ENCODE data around the gene GJA3. TPM values are rescaled to one million over a fixed set of nuclear protein-coding genes. Genes with fewer than 3 reads are reported as not detected.

The GJA3 gene
- total RNA-seq, 1 experiment from 2014 or later: 0.92 TPM

DNA sequence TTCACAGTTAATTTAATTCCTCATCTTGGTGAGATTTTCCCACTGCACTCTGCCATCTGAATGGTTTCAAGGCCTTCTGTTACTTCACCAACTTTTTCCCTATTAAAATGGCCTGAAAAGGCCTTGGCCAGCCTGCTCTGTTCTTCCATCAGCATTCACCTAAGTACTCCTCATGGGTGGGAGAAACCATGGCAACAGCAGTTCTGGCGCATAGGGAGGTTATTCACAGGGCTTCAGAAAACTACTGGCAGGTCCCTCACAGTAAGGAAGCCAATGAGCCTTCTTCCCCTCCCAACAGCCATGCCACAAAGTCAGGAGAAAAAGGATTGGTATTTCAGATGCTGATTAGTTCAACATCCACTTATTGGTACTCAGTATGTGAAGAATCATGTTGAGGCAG is 49.1 kb upstream of the GJA3 start:
- H2BK15ac ChIP-seq (ENCODE audit: low read depth, low read length): no peak overlapping the region
- Mint-ChIP-seq H3K9me3 (no peaks in the 10 kb centered on the region; a peak in 1 of 5 replicates), H3K4me1 (peaks cover 4 to 5% of the 10 kb centered on the region in 2 experiments), H3K4me3 (no peak overlapping the region), H3K36me3 (ENCODE audit: insufficient read depth in 1 of 3, low read depth in 3 of 3) (no peaks in the 10 kb centered on the region; a peak in 1 of 7 replicates), H3K27ac (no peak overlapping the region), H3K27me3 (ENCODE audit: low read depth) (peaks cover 3% of the 10 kb centered on the region; the same call in 1 of the 2 replicates)
- no peak overlapping the region for H3T11ph ChIP-seq (ENCODE audit: low read length)
- no peak overlapping the region for H3K27ac ChIP-seq (ENCODE audit: insufficient read length, low read depth, low read length)
- no peak overlapping the region for H2BK120ac ChIP-seq (ENCODE audit: low read depth, low read length, poor library complexity, severe bottlenecking)
- no peak overlapping the region for H3K14ac ChIP-seq (ENCODE audit: insufficient read depth, low read length)
- no peak overlapping the region for H4K8ac ChIP-seq (replicated peaks; ENCODE audit: insufficient read length, low read depth, low read length)
- H2AFZ ChIP-seq (ENCODE audit: low read length): no peak overlapping the region
- H3K4me2 ChIP-seq (ENCODE audit: insufficient read depth, insufficient read length, low read length): no peak overlapping the region
- no peaks in the 10 kb centered on the region for H3K9me3 ChIP-seq (ENCODE audit: control insufficient read depth, low read depth, low read length)
- no peak overlapping the region for H3K9ac ChIP-seq (ENCODE audit: extremely low read depth, insufficient read length, low read length)
- H3K18ac ChIP-seq (ENCODE audit: insufficient read length, low read depth, low read length): no peak overlapping the region
- H3K23me2 ChIP-seq (ENCODE audit: insufficient read length, low read depth, low read length, poor library complexity, severe bottlenecking): no peaks in the 10 kb centered on the region
- no peak overlapping the region for H4K5ac ChIP-seq (ENCODE audit: insufficient read length, low read depth, low read length)
- H2AK5ac ChIP-seq (ENCODE audit: insufficient read length, low read length): no peak overlapping the region
- H4K91ac ChIP-seq (ENCODE audit: insufficient read length, low read depth, low read length): no peak overlapping the region
- no peak overlapping the region for H3K4ac ChIP-seq (ENCODE audit: low read depth, low read length)
- H2BK12ac ChIP-seq (ENCODE audit: insufficient read length, low read depth, low read length): no peak overlapping the region
- DNase-seq: no peak
- peaks cover 4% of the 10 kb centered on the region for H4K20me1 ChIP-seq (ENCODE audit: control insufficient read depth, insufficient read depth, insufficient read length)
- H3K4me1 ChIP-seq (ENCODE audit: insufficient read depth, low read length): peaks cover 2% of the 10 kb centered on the region; the same call in 1 of the 2 replicates
- TF ChIP-seq CTCF (conservative IDR thresholded peaks at IDR 0.05): no peak
- H3K79me2 ChIP-seq (ENCODE audit: insufficient read depth, low read length): no peaks in the 10 kb centered on the region
- no peak overlapping the region for H3K23ac ChIP-seq (ENCODE audit: insufficient read length, low read depth, low read length)
- H2BK20ac ChIP-seq (ENCODE audit: low read depth, low read length, poor library complexity, severe bottlenecking): no peak overlapping the region
- H2BK5ac ChIP-seq (ENCODE audit: insufficient read length, low read length): no peak overlapping the region
- H3K27me3 ChIP-seq (ENCODE audit: insufficient read depth, low read length): no peaks in the 10 kb centered on the region
- no peaks in the 10 kb centered on the region for H3K79me1 ChIP-seq (ENCODE audit: insufficient read depth, low read depth, low read length, poor library complexity, severe bottlenecking)
- no CpG with 5 or more reads among the region's 1 CpG for WGBS (ENCODE audit: extremely low coverage, insufficient read length, low lambda C conversion rate)
- H3K56ac ChIP-seq (ENCODE audit: insufficient read length, low read depth, low read length): no peak overlapping the region
